Fibroblast of pulmonary artery (primary cell): ENCODE measurements around the gene TSHR.

Experiments used
- DNase-seq: peaks from one replicate; pipeline ENCODE4 v3.0.0-alpha.2; 2010; ENCODE audit warnings: low read depth
- H3K4me3 ChIP-seq: replicated peaks from 2 replicates; pipeline ENCODE4 v1.5.1; 2011; ENCODE audit warnings: low read depth, mild to moderate bottlenecking, control low read depth, low read length, moderate library complexity
- CTCF ChIP-seq: IDR thresholded peaks from 2 replicates; pipeline ENCODE4 v1.5.1; 2011; ENCODE audit warnings: mild to moderate bottlenecking, control low read depth, low read length, inconsistent platforms; ENCODE audit errors: missing control alignments

TSHR gene

GRCh38 chr14:81153187-81153586 is 197.8 kb downstream of the TSHR start:
- H3K4me3 ChIP-seq: no peak overlapping the region
- DNase-seq: no peak
- TF ChIP-seq CTCF: no peak

GRCh38 chr14:81157431-81157830 is 202.0 kb downstream of the TSHR start:
- DNase-seq: no peak
- no peak for TF ChIP-seq CTCF
- H3K4me3 ChIP-seq: no peak overlapping the region

GRCh38 chr14:81161088-81161487 is 205.7 kb downstream of the TSHR start:
- DNase-seq: no peak

GRCh38 chr14:81161749-81162148 is 206.3 kb downstream of the TSHR start:
- DNase-seq: no peak
- no peak overlapping the region for H3K4me3 ChIP-seq
- TF ChIP-seq CTCF: no peak

More at GRCh38 chr14:81161088-81161487, 205.7 kb downstream of the TSHR start:
- no peak overlapping the region for H3K4me3 ChIP-seq
- TF ChIP-seq CTCF: no peak

GRCh38 chr14:81162941-81163340 is 207.5 kb downstream of the TSHR start:
- no peak overlapping the region for H3K4me3 ChIP-seq
- DNase-seq: peak; percentile 21
- no peak for TF ChIP-seq CTCF

- TF ChIP-seq CTCF: peak; percentile 74
- no peak overlapping the region for H3K4me3 ChIP-seq
- peak; percentile 80 for DNase-seq
Observed at GRCh38 chr14:81164167-81164774, 208.8 kb downstream of the TSHR start.

- DNase-seq: peak; percentile 32
- H3K4me3 ChIP-seq: no peak overlapping the region
- no peak for TF ChIP-seq CTCF
Observed at GRCh38 chr14:81165188-81165587, 209.8 kb downstream of the TSHR start.
